B cell (primary cell): ENCODE results near the gene SKP1.

Source experiments
- CTCF ChIP-seq: fragments of 200-600 bp; IDR thresholded peaks from one replicate; pipeline ENCODE4 v1.8.0; 2022; ENCODE audit warnings: antibody characterized with exemption, mild to moderate bottlenecking
- EZH2 ChIP-seq: IDR thresholded peaks from 2 replicates; pipeline ENCODE4 v1.6.1; 2012; ENCODE audit warnings: borderline replicate concordance, low read depth, mild to moderate bottlenecking, moderate library complexity, low read length; ENCODE audit not compliant: insufficient read depth, poor library complexity, severe bottlenecking

GRCh38 chr5:134106991-134107701 lies 69.6 kb downstream of the SKP1 start:
- no peak for TF ChIP-seq CTCF
- TF ChIP-seq EZH2, result no peak
